ENCODE results near the gene DND1.
"Not testable (repeated sequence)": the region's sequence is repeated elsewhere in the genome, so short reads cannot be mapped to it uniquely, and the experiment has no call there.

The DND1 gene

DNA sequence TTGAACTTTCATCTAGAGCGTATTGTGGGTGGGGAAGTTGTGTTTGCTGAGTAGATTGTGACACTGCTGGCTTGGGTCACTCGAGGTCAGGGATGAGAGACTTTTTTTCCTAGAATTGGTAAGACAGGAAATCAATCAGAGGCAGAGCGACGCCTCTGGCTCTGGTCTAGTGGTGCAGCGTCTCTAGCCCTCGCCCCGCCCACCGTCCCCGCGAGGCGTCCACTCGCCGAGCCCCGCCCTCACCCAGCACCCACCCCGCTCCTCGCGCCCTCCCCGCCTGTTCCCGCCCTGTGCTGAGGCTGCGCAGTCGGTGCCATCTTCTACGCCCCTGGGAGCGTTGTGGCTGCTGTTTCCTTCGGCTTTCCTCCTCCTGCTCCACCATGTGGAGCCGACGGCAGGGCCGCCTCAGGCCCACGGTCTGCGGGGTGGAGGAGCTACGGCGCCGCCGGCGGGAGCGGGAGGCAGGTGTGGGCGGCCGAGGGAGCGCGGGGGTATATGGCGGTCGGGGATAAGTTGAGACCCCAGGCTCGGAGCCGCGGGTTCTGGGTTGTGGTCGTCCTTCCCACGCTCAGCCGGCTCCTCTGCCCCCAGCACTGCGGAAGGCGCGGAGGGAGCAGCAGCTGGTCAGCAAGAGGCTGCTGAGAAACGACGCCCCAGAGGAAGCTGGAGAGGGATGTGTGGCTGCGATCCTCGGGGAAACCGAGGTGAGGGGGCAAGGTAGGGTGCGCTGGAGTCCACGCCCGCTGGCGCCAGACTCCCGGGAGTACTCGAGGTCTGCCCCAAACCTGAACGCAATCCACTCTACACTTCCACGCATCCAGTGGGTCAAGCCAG is 34.0 kb downstream of the DND1 start, which contains the start of gene TMCO6:
TMCO6 (plus strand) TSS at position 304 of the 834 bp plus-strand sequence; CDS start at position 381, 77 bp downstream.
- DNase-seq (ENCODE audit: low read depth), result peak; percentile 98
- peak within 1 kb of the TSS; percentile 90 for H3K4me3 ChIP-seq (ENCODE audit: low read depth, low read length)
- peak; percentile 83 for TF ChIP-seq POLR2A (IDR thresholded peaks at IDR 0.05; ENCODE audit: extremely low read depth, insufficient read length)
- TF ChIP-seq, protein P1, sequence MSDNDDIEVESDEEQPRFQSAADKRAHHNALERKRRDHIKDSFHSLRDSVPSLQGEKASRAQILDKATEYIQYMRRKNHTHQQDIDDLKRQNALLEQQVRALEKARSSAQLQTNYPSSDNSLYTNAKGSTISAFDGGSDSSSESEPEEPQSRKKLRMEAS (IDR thresholded peaks at IDR 0.05; ENCODE audit: low read depth, low read length), result peak; percentile 85
- TF ChIP-seq, protein P2, sequence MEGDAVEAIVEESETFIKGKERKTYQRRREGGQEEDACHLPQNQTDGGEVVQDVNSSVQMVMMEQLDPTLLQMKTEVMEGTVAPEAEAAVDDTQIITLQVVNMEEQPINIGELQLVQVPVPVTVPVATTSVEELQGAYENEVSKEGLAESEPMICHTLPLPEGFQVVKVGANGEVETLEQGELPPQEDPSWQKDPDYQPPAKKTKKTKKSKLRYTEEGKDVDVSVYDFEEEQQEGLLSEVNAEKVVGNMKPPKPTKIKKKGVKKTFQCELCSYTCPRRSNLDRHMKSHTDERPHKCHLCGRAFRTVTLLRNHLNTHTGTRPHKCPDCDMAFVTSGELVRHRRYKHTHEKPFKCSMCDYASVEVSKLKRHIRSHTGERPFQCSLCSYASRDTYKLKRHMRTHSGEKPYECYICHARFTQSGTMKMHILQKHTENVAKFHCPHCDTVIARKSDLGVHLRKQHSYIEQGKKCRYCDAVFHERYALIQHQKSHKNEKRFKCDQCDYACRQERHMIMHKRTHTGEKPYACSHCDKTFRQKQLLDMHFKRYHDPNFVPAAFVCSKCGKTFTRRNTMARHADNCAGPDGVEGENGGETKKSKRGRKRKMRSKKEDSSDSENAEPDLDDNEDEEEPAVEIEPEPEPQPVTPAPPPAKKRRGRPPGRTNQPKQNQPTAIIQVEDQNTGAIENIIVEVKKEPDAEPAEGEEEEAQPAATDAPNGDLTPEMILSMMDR (IDR thresholded peaks at IDR 0.05; ENCODE audit: low read depth, low read length), result peak; percentile 53
- TF ChIP-seq MYC (IDR thresholded peaks at IDR 0.05; ENCODE audit: low read depth, low read length), result peak; percentile 89

DNA sequence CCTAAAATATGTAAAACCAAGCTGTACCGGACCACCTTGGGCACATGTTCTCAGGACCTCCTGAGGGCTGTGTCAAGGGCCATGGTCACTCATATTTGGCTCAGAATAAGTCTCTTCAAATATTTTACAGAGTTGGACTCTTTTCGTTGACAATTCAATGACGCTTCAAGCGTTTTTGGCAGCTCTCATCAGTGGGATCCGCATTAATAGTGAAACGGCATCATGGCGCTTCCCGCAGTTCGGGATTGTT is 34.6 kb downstream of the DND1 start:
- not testable (repeated sequence) for DNase-seq (ENCODE audit: low read depth)
- H3K4me3 ChIP-seq (ENCODE audit: low read depth, low read length), result peak overlapping the region; percentile 44

DNA sequence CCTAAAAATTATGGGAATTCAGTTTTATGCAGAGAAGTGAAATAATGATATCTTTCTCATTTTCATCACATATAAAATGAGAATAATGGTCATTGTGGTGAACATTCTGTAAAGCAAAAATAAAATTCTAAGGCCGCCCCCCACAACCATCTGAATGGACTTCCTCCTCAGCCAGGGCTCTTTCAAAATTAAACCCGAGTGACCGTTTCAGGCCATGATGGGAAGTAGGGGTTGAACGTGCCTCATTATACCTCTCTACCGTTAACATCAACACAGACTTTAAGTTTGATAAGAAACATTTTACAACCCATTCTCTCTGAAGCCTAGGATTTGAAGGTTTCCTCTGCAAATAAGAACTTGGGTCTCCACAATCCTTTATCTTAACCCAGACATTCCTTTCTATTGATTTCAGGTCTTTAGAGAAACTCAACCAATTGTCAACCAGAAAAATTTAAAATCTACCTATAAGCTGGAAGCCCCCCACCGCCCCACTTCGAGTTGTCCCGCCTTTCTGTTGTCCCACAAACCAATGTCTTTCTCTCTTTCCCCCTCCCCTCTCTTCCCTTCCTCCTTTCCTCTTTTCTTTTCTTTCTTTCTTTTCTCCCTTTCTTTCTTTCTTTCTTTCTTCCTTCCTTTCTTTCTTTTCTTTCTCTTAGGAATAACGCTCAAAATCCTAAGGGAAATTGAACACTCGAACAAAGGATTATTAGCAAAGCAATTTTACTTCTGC is 35.8 kb downstream of the DND1 start:
- no peak overlapping the region for H3K4me3 ChIP-seq (ENCODE audit: low read depth, low read length)
- TF ChIP-seq MYC (IDR thresholded peaks at IDR 0.05; ENCODE audit: low read depth, low read length) (no peak), POLR2A (IDR thresholded peaks at IDR 0.05; ENCODE audit: extremely low read depth, insufficient read length) (no peak)
- TF ChIP-seq, protein P1 (IDR thresholded peaks at IDR 0.05; ENCODE audit: low read depth, low read length), result no peak
- TF ChIP-seq, protein P2 (IDR thresholded peaks at IDR 0.05; ENCODE audit: low read depth, low read length), result no peak
- DNase-seq (ENCODE audit: low read depth), result no peak

DNA sequence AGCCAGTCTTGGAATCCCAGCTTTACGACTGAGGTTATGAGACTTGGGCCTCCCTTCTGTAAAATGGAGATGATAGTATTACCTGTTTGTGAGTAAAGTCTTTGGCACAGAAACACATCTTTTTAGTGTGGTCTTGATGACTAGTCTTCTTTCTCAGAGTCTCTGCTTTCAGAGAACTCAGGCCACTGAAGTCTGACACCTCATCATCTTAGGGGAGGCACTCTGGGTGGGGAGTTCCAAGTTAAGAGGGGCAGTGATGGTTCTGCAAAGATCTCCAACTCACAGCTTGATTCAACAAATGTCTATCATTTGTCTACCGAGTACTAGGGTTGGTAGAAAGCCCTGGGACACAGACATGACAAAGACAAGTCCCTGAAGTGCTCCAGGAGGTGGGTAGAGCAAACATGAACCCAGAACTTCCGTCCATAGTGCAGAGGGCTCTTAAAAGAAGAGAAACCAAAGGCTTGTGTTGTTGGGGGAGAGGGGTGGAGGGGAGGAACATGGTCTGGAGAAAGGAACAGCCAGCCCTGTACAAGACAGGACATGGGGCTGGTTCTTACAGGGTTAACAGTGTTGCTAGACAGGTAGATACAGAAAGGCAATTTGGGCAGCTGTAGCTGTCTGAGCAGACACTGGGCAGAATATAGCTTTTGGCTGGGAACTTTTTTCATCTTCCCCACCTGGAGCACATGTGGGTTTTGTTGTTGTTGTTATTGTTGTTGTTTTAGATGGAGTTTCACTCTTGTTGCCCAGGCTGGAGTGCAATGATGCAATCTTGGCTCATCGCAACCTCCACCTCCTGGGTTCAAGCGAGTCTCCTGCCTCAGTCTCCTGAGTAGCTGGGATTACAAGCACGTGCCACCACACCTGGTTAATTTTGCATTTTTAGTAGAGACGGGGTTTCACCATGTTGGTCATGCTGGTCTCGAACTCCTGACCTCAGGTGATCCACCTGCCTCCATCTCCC is 37.8 kb downstream of the DND1 start:
- TF ChIP-seq POLR2A (IDR thresholded peaks at IDR 0.05; ENCODE audit: extremely low read depth, insufficient read length) (no peak), MYC (IDR thresholded peaks at IDR 0.05; ENCODE audit: low read depth, low read length) (no peak)
- TF ChIP-seq, protein P2 (IDR thresholded peaks at IDR 0.05; ENCODE audit: low read depth, low read length), result no peak
- TF ChIP-seq, protein P1 (IDR thresholded peaks at IDR 0.05; ENCODE audit: low read depth, low read length), result no peak
- no peak for DNase-seq (ENCODE audit: low read depth)
- no peak overlapping the region for H3K4me3 ChIP-seq (ENCODE audit: low read depth, low read length)

DNA sequence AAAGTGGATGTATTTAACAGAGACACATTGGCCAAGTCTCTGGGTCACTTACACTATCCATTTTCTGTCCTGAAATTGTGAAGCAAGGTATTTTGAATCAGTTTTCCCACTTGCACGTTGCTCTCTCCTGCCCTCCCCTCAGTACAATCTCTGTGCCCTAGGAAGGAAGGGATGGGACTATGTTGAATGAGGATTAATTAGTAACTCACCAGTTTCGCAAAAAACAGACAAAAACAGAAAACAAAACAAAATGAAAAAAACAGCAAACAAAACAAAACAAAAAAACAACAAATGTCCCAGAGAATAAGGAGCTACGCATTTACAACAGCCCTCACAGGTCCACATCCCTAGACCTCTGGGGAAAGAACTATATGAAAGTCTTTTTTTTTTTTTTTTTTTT is 39.3 kb downstream of the DND1 start:
- DNase-seq (ENCODE audit: low read depth), result no peak
- no peak overlapping the region for H3K4me3 ChIP-seq (ENCODE audit: low read depth, low read length)
- no peak for TF ChIP-seq MYC (IDR thresholded peaks at IDR 0.05; ENCODE audit: low read depth, low read length)
- TF ChIP-seq POLR2A (IDR thresholded peaks at IDR 0.05; ENCODE audit: extremely low read depth, insufficient read length), result no peak

DNA sequence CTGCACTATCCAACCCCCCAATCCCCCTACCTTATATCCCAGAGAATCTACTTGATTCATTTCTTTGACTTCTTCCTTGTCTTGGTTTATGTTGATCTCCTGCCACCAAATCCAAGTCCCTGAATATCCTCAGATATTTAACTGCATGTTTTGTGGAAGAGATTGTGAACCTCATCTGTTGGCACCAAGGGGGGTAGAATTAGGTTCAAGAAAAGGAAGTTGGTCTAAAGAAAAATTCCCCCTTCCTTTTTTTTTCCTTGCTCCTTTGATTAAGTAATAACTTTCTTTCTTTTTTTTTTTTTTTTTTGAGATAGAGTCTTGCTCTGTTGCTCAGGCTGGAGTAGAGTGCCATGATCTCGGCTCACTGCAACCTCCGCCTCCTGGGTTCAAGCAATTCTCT is 39.9 kb downstream of the DND1 start:
- TF ChIP-seq MYC (IDR thresholded peaks at IDR 0.05; ENCODE audit: low read depth, low read length), result no peak
- TF ChIP-seq, protein P2 (IDR thresholded peaks at IDR 0.05; ENCODE audit: low read depth, low read length), result no peak
- TF ChIP-seq, protein P1 (IDR thresholded peaks at IDR 0.05; ENCODE audit: low read depth, low read length), result no peak
- TF ChIP-seq POLR2A (IDR thresholded peaks at IDR 0.05; ENCODE audit: extremely low read depth, insufficient read length), result no peak
- no peak for DNase-seq (ENCODE audit: low read depth)
- H3K4me3 ChIP-seq (ENCODE audit: low read depth, low read length), result no peak overlapping the region
